Transverse colon (tissue), 4 donors: Measurements from ENCODE around the gene SNRNP25. TPM values are rescaled to one million over a fixed set of nuclear protein-coding genes. Genes with fewer than 3 reads are reported as not detected.
A peak's percentile ranks its signal among the peaks of the same experiment; 100 is the strongest.

Experiments
- DNase-seq: peaks from one replicate; pipeline ENCODE4 v3.0.0-alpha.2; 2019
- H3K27ac ChIP-seq, 4 donors: fragments of 200-600 bp; sonication (generic); 2 replicates each; pipeline ENCODE4 v1.5.1; 2016 to 2018; ENCODE audit warnings: inconsistent platforms in 4 of 4
- H3K27me3 ChIP-seq: fragments of 200-600 bp; sonication (generic); 2 replicates; pipeline ENCODE4 v1.5.1; 2017; ENCODE audit warnings: inconsistent platforms
- H3K36me3 ChIP-seq, 4 donors: fragments of 200-600 bp; sonication (generic); 2 replicates each; pipeline ENCODE4 v1.5.1; 2017 to 2019; ENCODE audit warnings: inconsistent platforms in 4 of 4
- H3K4me1 ChIP-seq, 4 donors: fragments of 200-600 bp; sonication (generic); 2 replicates each; pipeline ENCODE4 v1.5.1; 2017 to 2020; ENCODE audit warnings: inconsistent platforms in 4 of 4
- H3K4me3 ChIP-seq, 4 donors: fragments of 200-600 bp; sonication (generic); 1 replicate in 1 of 4; 2 replicates in 3 of 4; pipeline versions ENCODE4 v1.5.1 to v1.6.1; 2017 to 2019; ENCODE audit warnings: inconsistent platforms in 4 of 4
- H3K9me3 ChIP-seq, 2 donors: fragments of 200-600 bp; sonication (generic); 2 replicates each; pipeline ENCODE4 v1.5.1; 2017 to 2019; ENCODE audit warnings: inconsistent platforms in 2 of 2
- CTCF ChIP-seq, 5 experiments: fragments of 200-600 bp in 3 of 5; fragments of 450-650 bp in 2 of 5; sonication (generic) in 3 of 5; IDR thresholded peaks; 1 replicate in 2 of 5; 2 replicates in 3 of 5; pipeline ENCODE4 v1.5.1; 2016 to 2017; ENCODE audit warnings: antibody characterized with exemption in 5 of 5, inconsistent platforms in 3 of 5, mild to moderate bottlenecking in 2 of 5, moderate library complexity in 1 of 5
- EP300 ChIP-seq: sonication (generic); formaldehyde crosslinking; IDR thresholded peaks from one replicate; pipeline ENCODE4 v1.6.1; 2017; ENCODE audit warnings: antibody characterized with exemption, low read depth
- POLR2A ChIP-seq: fragments of 450-650 bp; IDR thresholded peaks from one replicate; pipeline ENCODE4 v1.6.1; 2016; ENCODE audit warnings: antibody characterized with exemption, mild to moderate bottlenecking, moderate library complexity
- POLR2AphosphoS5 ChIP-seq, 3 donors: sonication (generic); formaldehyde crosslinking; IDR thresholded peaks; one replicate each; pipeline ENCODE4 v1.6.1; 2016; ENCODE audit warnings: antibody characterized with exemption in 3 of 3
- WGBS, 2 donors: methylation state at CpG; one replicate each; pipeline ENCODE4 v1.1.5; 2018; ENCODE audit warnings: low coverage in 1 of 2; 5-methylcytosine and 5-hydroxymethylcytosine counted together
- in situ Hi-C, 4 donors: fragments of 200-750 bp; cut with MboI; loops; one replicate each; pipeline versions ENCODE4 v1.15.0 to v1.15.1; 2017; ENCODE audit warnings: low sequenced_read_pairs in 3 of 4, low pct_ligation_motif_present in 1 of 4, low pct_unique_long_range_greater_than_20kb in 1 of 4
- intact Hi-C: fragments of 100-400 bp; cut with DNase I; formaldehyde crosslinking; loops from one replicate; pipeline ENCODE4 v1.15.1; 2023; ENCODE audit warnings: low total_unique reads
- total RNA-seq, 4 donors: library from RNA; depleted of rRNA; stranded (reverse); fragments of >200 nt; gene quantifications; one replicate each; pipeline ENCODE4 v1.1.0, GENCODE V29; 2016

The SNRNP25 gene
- total RNA-seq, 4 donors from 2014 or later: 5.6 to 27.9 (median 20.2) TPM

DNA sequence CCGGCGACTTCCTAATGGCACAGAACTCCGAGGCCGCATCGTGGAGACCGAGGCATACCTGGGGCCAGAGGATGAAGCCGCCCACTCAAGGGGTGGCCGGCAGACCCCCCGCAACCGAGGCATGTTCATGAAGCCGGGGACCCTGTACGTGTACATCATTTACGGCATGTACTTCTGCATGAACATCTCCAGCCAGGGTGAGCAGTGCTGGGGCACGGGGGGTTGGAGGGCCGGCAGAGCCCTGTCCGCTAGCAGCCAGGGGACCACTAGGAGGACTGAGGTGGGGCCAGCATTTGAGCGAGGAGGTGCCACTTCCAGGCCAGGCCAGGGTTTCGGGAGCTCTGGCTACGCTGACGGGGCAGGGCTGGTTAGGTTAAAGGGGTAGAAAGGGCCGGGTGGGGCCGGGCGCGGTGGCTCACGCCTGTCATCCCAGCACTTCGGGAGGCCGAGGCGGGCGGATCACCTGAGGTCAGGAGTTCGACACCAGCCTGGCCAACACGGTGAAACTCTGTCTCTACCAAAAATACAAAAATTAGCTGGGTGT lies 29.5 kb downstream of the SNRNP25 start:
- H3K4me1 ChIP-seq: peaks cover 8 to 28% (median 22%) of the 10 kb centered on the region in 4 donors
- in situ Hi-C loops: no loop called here

DNA sequence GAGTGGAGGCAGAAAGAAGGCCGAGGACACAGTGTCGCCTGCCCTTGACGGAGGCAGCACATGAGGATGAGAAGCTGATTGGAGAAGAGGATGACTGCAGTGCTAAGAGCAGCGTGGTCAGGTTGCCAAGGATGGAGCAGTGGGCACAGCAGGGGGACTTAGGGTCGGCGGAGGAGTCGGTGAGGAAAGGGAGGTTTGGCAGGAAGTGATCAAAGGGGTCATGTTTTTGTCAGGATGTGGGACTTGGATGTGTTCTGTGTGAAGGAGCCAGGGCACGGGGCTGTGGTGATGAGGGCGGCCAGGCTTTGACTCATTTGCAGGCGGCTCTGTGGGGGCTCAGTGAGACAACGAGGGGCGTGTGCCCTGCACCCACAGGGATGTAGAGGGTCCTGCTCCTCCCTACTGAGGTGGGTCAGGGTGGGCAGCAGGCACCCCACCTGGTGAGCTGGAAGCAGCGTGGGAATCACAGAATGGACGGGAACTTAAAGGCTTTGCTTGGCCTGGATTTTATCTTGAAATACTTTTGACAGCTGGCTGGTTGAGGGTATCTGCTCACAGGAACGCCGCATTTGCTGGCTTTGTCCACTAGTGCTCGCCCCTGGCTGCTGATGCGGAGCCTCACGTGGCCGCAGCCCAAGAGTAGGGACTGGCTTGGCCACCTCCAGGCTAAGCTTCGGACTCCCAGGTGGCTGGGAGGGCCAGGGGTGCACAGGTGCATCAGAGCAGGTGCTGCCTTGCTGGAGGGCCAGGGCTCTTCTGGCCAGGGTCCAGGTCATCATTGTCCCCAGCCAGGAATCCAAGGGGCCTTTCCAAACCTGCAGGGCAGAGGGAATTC lies 30.4 kb downstream of the SNRNP25 start:
- H3K4me3 ChIP-seq: no peak overlapping the region
- H3K9me3 ChIP-seq: no peaks in the 10 kb centered on the region
- peak overlapping the region; percentile 38 to 75 (median 62) for H3K27ac ChIP-seq
- 50 to 60% methylated on average over 7 to 21 of the region's 21 CpGs for WGBS, 2 donors
- no peak for DNase-seq
- no peaks in the 10 kb centered on the region for H3K27me3 ChIP-seq
- H3K36me3 ChIP-seq: peaks cover 0 to 9% (median 3%) of the 10 kb centered on the region in 4 donors
- intact Hi-C loops (no loop called here), in situ Hi-C loops (no loop called here)
- peaks cover 8 to 23% (median 17%) of the 10 kb centered on the region in 4 donors for H3K4me1 ChIP-seq
- TF ChIP-seq EP300: no peak
- no peak for TF ChIP-seq CTCF (IDR thresholded peaks at IDR 0.05)
- TF ChIP-seq POLR2A: no peak
- no peak for TF ChIP-seq POLR2AphosphoS5 (IDR thresholded peaks at IDR 0.05)

More for the DNA sequence above, 29.5 kb downstream of the SNRNP25 start:
- H3K27me3 ChIP-seq: no peaks in the 10 kb centered on the region
- peaks cover 0 to 9% (median 3%) of the 10 kb centered on the region in 4 donors for H3K36me3 ChIP-seq
- no peaks in the 10 kb centered on the region for H3K9me3 ChIP-seq
- intact Hi-C loops: no loop called here
- no peak for TF ChIP-seq CTCF (IDR thresholded peaks at IDR 0.05)
- TF ChIP-seq POLR2AphosphoS5 (IDR thresholded peaks at IDR 0.05): no peak
- TF ChIP-seq POLR2A: no peak
- TF ChIP-seq EP300: no peak
- no peak overlapping the region for H3K27ac ChIP-seq
- H3K4me3 ChIP-seq: no peak overlapping the region
- WGBS, 2 donors: 84% methylated on average over 31 of the region's 31 CpGs; no CpG with 5 or more reads in 1 of the 2 donors
- no peak for DNase-seq

DNA sequence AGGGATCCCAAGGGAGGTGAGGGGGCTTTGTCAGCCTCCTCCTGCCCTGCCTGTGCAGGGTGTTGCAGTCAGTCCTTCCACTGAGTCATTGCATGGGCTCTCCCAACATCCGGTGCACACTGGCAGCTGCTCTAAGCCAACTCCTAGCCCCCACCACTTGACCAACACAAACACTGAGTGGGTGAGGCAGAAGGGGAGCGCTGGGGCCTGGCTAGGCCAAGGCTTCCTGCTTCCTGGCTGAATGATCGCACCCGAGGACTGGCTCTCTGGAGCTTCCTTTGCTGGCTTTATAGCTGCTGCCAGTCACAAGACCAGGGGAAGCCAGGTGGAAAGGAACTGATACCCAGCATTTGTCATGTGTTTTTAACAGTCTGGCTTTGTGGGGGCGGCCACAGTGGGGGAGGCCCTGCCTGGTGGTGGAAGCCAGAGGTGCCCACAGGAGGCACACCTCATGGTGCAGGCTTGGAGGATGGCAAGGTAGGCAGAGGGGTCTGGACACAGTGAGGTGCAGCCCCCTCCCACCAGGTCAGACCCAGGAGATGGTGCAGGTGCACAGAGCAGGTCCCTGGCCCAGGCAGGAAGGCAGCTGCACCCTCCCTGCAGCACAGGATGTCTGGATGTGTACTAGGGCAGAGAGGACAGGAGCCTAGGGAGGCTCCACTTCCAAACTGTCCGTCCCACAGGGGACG lies 31.2 kb downstream of the SNRNP25 start:
- TF ChIP-seq POLR2A: no peak
- TF ChIP-seq POLR2AphosphoS5 (IDR thresholded peaks at IDR 0.05): peak in 1 of 3 donors; percentile 26
- Histone ChIP-seq H3K4me3 (no peak overlapping the region), H3K36me3 (peaks cover 0 to 9% (median 3%) of the 10 kb centered on the region in 4 donors), H3K27me3 (no peaks in the 10 kb centered on the region), H3K4me1 (peaks cover 8 to 21% (median 16%) of the 10 kb centered on the region in 4 donors), H3K9me3 (no peaks in the 10 kb centered on the region), H3K27ac (peak overlapping the region; percentile 38 to 75 (median 66))
- intact Hi-C loops (no loop called here), in situ Hi-C loops (no loop called here)
- DNase-seq: peak; percentile 34
- 43% methylated on average over 7 of the region's 7 CpGs; no CpG with 5 or more reads in 1 of the 2 donors for WGBS, 2 donors

DNA sequence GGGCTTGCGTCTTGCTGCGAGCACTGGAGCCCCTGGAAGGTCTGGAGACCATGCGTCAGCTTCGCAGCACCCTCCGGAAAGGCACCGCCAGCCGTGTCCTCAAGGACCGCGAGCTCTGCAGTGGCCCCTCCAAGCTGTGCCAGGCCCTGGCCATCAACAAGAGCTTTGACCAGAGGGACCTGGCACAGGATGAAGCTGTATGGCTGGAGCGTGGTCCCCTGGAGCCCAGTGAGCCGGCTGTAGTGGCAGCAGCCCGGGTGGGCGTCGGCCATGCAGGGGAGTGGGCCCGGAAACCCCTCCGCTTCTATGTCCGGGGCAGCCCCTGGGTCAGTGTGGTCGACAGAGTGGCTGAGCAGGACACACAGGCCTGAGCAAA lies 31.8 kb downstream of the SNRNP25 start:
- in situ Hi-C loops (no loop called here), intact Hi-C loops (no loop called here)
- Histone ChIP-seq H3K4me3 (no peak overlapping the region), H3K4me1 (peaks cover 8 to 21% (median 16%) of the 10 kb centered on the region in 4 donors), H3K9me3 (no peaks in the 10 kb centered on the region), H3K27ac (peak overlapping the region; percentile 38 to 75 (median 66)), H3K36me3 (peaks cover 0 to 9% (median 3%) of the 10 kb centered on the region in 4 donors), H3K27me3 (no peaks in the 10 kb centered on the region)
- TF ChIP-seq CTCF (IDR thresholded peaks at IDR 0.05) (no peak), EP300 (no peak), POLR2A (no peak), POLR2AphosphoS5 (IDR thresholded peaks at IDR 0.05) (no peak)
- no peak for DNase-seq
- WGBS, 2 donors: 86% methylated on average over 18 of the region's 18 CpGs; no CpG with 5 or more reads in 1 of the 2 donors
